DMS 273 treated with DMSO at 0.1 percent for 48 hours (cell line): ENCODE measurements around the gene LGALS3.

Source experiments
- DNase-seq: peaks from one replicate; lab custom pipeline; 2025; lab: John Stamatoyannopoulos, UW

Gene LGALS3

GRCh38 chr14:55191203-55192053, 62.4 kb downstream of the LGALS3 start, which contains the start of gene DLGAP5:
DLGAP5 (minus strand) TSS chr14:55191585; CDS start chr14:55189179, 2,406 bp downstream.
- peak; percentile 99 for DNase-seq

GRCh38 chr14:55192054-55192621, 63.1 kb downstream of the LGALS3 start:
- no peak for DNase-seq

GRCh38 chr14:55194656-55195355, 65.8 kb downstream of the LGALS3 start:
- no peak for DNase-seq
